NCI-H226 (cell line): ENCODE measurements around the gene MTURN.
"Not testable (repeated sequence)": the region's sequence is repeated elsewhere in the genome, so short reads cannot be mapped to it uniquely, and the experiment has no call there.

Experiments
- DNase-seq: peaks from one replicate; pipeline ENCODE4 v3.0.0-alpha.2; 2015

The MTURN gene

GRCh38 chr7:30134611-30135300, at the start of gene MTURN:
Gene MTURN, plus strand, starts transcription at chr7:30134986. Its CDS starts 151 bp downstream, at chr7:30135137.
- DNase-seq = peak; percentile 93

GRCh38 chr7:30086529-30086928, 48.3 kb upstream of the MTURN start:
- no peak for DNase-seq

- no peak for DNase-seq
These were observed 47.4 kb upstream of the MTURN start for GRCh38 chr7:30087371-30087770.

GRCh38 chr7:30088362-30088761, 46.4 kb upstream of the MTURN start:
- DNase-seq = no peak

GRCh38 chr7:30090111-30090510, 44.7 kb upstream of the MTURN start:
- DNase-seq = no peak

- DNase-seq = peak; percentile 88
These were observed 43.3 kb upstream of the MTURN start for GRCh38 chr7:30091491-30091912.

- DNase-seq = no peak
These were observed 42.8 kb upstream of the MTURN start for GRCh38 chr7:30091987-30092386.

GRCh38 chr7:30093420-30093952, 41.3 kb upstream of the MTURN start:
- peak; percentile 73 for DNase-seq

GRCh38 chr7:30098599-30098998, 36.2 kb upstream of the MTURN start:
- DNase-seq = not testable (repeated sequence)

- no peak for DNase-seq
These were observed 32.5 kb upstream of the MTURN start for GRCh38 chr7:30102281-30102680.

GRCh38 chr7:30104157-30104556, 30.6 kb upstream of the MTURN start:
- no peak for DNase-seq

- no peak for DNase-seq
These were observed 22.6 kb upstream of the MTURN start for GRCh38 chr7:30112103-30112713.

- no peak for DNase-seq
These were observed 21.6 kb upstream of the MTURN start for GRCh38 chr7:30113144-30113543.

GRCh38 chr7:30114536-30115238, 20.1 kb upstream of the MTURN start:
- no peak for DNase-seq

GRCh38 chr7:30115709-30116297, 19.0 kb upstream of the MTURN start:
- DNase-seq = no peak

- DNase-seq = no peak
These were observed 18.0 kb upstream of the MTURN start for GRCh38 chr7:30116771-30117170.

- no peak for DNase-seq
These were observed 16.9 kb upstream of the MTURN start for GRCh38 chr7:30117896-30118295.

GRCh38 chr7:30119890-30120577, 14.8 kb upstream of the MTURN start:
- no peak for DNase-seq

GRCh38 chr7:30133736-30134610, 813 bp upstream of the MTURN start:
- no peak for DNase-seq

- peak; percentile 60 for DNase-seq
These were observed 723 bp downstream of the MTURN start for GRCh38 chr7:30135301-30136116.
